Gastroesophageal sphincter (tissue), 3 donors: ENCODE data around the gene SYNGR1.
"Not testable (repeated sequence)": the region's sequence is repeated elsewhere in the genome, so short reads cannot be mapped to it uniquely, and the experiment has no call there.

Experiments
- POLR2A ChIP-seq, 2 donors: fragments of 450-650 bp; IDR thresholded peaks; one replicate each; pipeline ENCODE4 v1.6.1; 2017; ENCODE audit warnings: antibody characterized with exemption in 2 of 2, mild to moderate bottlenecking in 2 of 2, moderate library complexity in 1 of 2
- POLR2AphosphoS5 ChIP-seq: sonication (generic); formaldehyde crosslinking; IDR thresholded peaks from one replicate; pipeline ENCODE4 v1.6.1; 2017; ENCODE audit warnings: antibody characterized with exemption
- TF ChIP-seq, protein P1 (sequence below), 4 experiments: fragments of 200-600 bp in 2 of 4; fragments of 450-650 bp in 2 of 4; sonication (generic) in 1 of 4; IDR thresholded peaks; one replicate each; pipeline ENCODE4 v1.5.1; 2017 to 2019; ENCODE audit warnings: antibody characterized with exemption in 4 of 4, mild to moderate bottlenecking in 2 of 4, moderate library complexity in 2 of 4

DNA sequence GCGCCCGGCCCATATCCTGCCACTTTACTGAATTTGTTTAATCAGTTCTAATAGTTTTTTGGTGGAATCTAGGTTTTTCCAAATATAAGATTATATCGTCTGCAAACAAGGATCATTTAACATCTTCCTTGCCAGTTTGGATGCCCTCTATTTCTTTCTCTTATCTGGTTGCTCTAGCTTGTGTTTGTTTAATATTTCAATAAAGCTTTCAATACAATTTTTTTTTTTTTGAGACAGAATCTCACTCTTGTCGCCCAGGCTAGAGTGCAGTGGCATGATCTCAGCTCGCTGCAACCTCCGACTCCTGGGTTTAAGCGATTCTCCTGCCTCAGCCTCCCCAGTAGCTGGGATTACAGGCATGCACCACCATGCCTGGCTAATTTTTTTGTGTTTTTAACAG is 63.4 kb downstream of the SYNGR1 start:
- TF ChIP-seq POLR2AphosphoS5; POLR2A (IDR thresholded peaks at IDR 0.05): not testable (repeated sequence)
- TF ChIP-seq, protein P1, sequence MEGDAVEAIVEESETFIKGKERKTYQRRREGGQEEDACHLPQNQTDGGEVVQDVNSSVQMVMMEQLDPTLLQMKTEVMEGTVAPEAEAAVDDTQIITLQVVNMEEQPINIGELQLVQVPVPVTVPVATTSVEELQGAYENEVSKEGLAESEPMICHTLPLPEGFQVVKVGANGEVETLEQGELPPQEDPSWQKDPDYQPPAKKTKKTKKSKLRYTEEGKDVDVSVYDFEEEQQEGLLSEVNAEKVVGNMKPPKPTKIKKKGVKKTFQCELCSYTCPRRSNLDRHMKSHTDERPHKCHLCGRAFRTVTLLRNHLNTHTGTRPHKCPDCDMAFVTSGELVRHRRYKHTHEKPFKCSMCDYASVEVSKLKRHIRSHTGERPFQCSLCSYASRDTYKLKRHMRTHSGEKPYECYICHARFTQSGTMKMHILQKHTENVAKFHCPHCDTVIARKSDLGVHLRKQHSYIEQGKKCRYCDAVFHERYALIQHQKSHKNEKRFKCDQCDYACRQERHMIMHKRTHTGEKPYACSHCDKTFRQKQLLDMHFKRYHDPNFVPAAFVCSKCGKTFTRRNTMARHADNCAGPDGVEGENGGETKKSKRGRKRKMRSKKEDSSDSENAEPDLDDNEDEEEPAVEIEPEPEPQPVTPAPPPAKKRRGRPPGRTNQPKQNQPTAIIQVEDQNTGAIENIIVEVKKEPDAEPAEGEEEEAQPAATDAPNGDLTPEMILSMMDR (IDR thresholded peaks at IDR 0.05): not testable (repeated sequence)
